Calu3 (cell line): ENCODE results near the gene FHIT. TPM values are rescaled to one million over a fixed set of nuclear protein-coding genes. Genes with fewer than 3 reads are reported as not detected.
"Not testable (repeated sequence)": the region's sequence is repeated elsewhere in the genome, so short reads cannot be mapped to it uniquely, and the experiment has no call there.

Experiments
- BruUV-seq: library from RNA; stranded (reverse); fragments of 400-500 nt; replicated peaks from 2 replicates; lab custom pipeline; 2021; lab: Mats Ljungman, UMichigan
- CTCF ChIA-PET: fragments of 300-600 bp; sonication (Branson Sonifier 250); formaldehyde crosslinking; loops from one replicate; lab custom pipeline; 2022; ENCODE audit warnings: antibody characterized with exemption; lab: Charles Lee
- DNase-seq: peaks from one replicate; pipeline ENCODE4 v3.0.0; 2022
- H3K27ac Mint-ChIP-seq: one replicate; pipeline ENCODE4 v1.8.0; 2022; ENCODE audit warnings: mixed read lengths; ENCODE audit not compliant: unreplicated experiment
- H3K27me3 Mint-ChIP-seq: one replicate; pipeline ENCODE4 v1.8.0; 2022; ENCODE audit warnings: mixed read lengths; ENCODE audit not compliant: unreplicated experiment
- H3K36me3 Mint-ChIP-seq: one replicate; pipeline ENCODE4 v1.8.0; 2022; ENCODE audit warnings: mild to moderate bottlenecking, moderate library complexity, mixed read lengths; ENCODE audit not compliant: insufficient read depth, unreplicated experiment
- H3K4me1 Mint-ChIP-seq: one replicate; pipeline ENCODE4 v1.8.0; 2022; ENCODE audit warnings: mild to moderate bottlenecking, low read depth, mixed read lengths; ENCODE audit not compliant: unreplicated experiment
- H3K4me3 Mint-ChIP-seq: one replicate; pipeline ENCODE4 v1.8.0; 2022; ENCODE audit warnings: mild to moderate bottlenecking, low read depth, moderate library complexity, mixed read lengths; ENCODE audit not compliant: unreplicated experiment
- H3K9me3 Mint-ChIP-seq: one replicate; pipeline ENCODE4 v1.8.0; 2022; ENCODE audit warnings: low read depth, mixed read lengths; ENCODE audit not compliant: unreplicated experiment
- intact Hi-C: fragments of 100-400 bp; cut with micrococcal nuclease; formaldehyde crosslinking; loops from one replicate; pipeline ENCODE4 v1.10.0; 2022; ENCODE audit not compliant: unreplicated experiment
- total RNA-seq: library from RNA; stranded (reverse); gene quantifications from 2 replicates; pipeline ENCODE4 v1.2.3, GENCODE V29; 2022
- TF ChIP-seq, protein P1 (sequence below): fragments of 200-600 bp; IDR thresholded peaks from one replicate; pipeline ENCODE4 v1.8.0; 2022; ENCODE audit warnings: antibody characterized with exemption; ENCODE audit not compliant: unreplicated experiment

Gene FHIT
- total RNA-seq, 1 experiment from 2014 or later = 6.2 TPM

DNA sequence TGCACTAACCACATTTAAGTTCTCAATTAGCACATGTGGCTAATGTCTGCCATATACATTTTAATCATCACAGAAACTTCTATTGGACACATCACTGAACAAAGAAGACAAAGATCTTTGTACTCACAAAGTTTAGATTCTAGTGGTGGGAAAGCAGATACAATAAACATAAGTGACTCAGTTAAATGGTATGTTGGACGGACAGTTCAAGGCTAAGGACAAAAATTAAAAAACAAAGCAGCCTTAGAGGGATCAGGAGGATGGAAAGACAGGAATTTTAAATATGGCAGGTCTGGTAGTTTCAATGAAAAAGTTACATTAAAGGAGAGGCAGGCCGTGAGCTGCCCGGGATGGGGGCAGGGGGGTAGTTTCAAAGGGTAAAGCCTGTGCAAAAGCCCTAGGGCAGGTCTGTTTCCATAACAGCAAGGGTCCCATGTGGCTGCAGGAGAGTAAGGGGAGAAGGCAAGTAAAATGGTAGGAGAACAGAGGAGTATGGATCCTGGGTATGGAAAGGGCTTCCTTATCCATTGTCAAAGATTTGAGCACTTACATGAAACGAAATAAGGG lies 220.7 kb downstream of the FHIT start:
- BruUV-seq = no TSS peak

GRCh38 chr3:61029194-61029593 lies 222.1 kb downstream of the FHIT start:
- H3K36me3 Mint-ChIP-seq = no peaks in the 10 kb centered on the region
- no peak overlapping the region for H3K4me3 Mint-ChIP-seq
- no peaks in the 10 kb centered on the region for H3K9me3 Mint-ChIP-seq
- no peaks in the 10 kb centered on the region for H3K27me3 Mint-ChIP-seq
- peaks cover 8% of the 10 kb centered on the region for H3K4me1 Mint-ChIP-seq
- intact Hi-C loops = no loop called here
- CTCF ChIA-PET = no interaction called here
- H3K27ac Mint-ChIP-seq = no peak overlapping the region
- TF ChIP-seq, protein P1, sequence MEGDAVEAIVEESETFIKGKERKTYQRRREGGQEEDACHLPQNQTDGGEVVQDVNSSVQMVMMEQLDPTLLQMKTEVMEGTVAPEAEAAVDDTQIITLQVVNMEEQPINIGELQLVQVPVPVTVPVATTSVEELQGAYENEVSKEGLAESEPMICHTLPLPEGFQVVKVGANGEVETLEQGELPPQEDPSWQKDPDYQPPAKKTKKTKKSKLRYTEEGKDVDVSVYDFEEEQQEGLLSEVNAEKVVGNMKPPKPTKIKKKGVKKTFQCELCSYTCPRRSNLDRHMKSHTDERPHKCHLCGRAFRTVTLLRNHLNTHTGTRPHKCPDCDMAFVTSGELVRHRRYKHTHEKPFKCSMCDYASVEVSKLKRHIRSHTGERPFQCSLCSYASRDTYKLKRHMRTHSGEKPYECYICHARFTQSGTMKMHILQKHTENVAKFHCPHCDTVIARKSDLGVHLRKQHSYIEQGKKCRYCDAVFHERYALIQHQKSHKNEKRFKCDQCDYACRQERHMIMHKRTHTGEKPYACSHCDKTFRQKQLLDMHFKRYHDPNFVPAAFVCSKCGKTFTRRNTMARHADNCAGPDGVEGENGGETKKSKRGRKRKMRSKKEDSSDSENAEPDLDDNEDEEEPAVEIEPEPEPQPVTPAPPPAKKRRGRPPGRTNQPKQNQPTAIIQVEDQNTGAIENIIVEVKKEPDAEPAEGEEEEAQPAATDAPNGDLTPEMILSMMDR = no peak
- no TSS peak for BruUV-seq
- DNase-seq = no peak

More for the DNA sequence above, 220.7 kb downstream of the FHIT start:
- no peaks in the 10 kb centered on the region for H3K27me3 Mint-ChIP-seq
- H3K9me3 Mint-ChIP-seq = no peaks in the 10 kb centered on the region
- intact Hi-C loops = no loop called here
- H3K4me3 Mint-ChIP-seq = no peak overlapping the region
- CTCF ChIA-PET = no interaction called here
- H3K36me3 Mint-ChIP-seq = no peaks in the 10 kb centered on the region
- TF ChIP-seq, protein P1 = no peak
- peaks cover 8% of the 10 kb centered on the region for H3K4me1 Mint-ChIP-seq
- DNase-seq = no peak
- H3K27ac Mint-ChIP-seq = no peak overlapping the region

DNA sequence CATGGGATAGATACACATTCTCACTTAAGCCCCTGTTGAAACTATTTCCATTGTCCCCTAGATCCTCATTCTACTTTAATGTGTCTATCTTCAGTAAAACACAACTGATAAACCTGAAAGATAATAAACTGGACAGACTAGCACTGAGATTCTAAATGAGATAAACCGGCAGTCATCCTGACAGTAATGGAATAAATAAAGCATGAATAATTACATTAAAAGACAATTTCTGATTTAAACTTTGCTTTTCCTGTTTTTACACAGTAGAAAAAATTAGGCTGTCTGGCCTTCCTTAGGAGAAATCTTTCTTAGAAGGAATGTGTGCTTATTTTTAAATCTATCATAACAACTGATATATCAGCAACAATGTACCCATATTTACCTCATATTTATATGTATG lies 232.4 kb downstream of the FHIT start:
- intact Hi-C loops = no loop called here
- DNase-seq = no peak
- no TSS peak for BruUV-seq
- CTCF ChIA-PET = no interaction called here
- no peaks in the 10 kb centered on the region for H3K27me3 Mint-ChIP-seq
- no peaks in the 10 kb centered on the region for H3K4me1 Mint-ChIP-seq
- no peak overlapping the region for H3K27ac Mint-ChIP-seq
- TF ChIP-seq, protein P1 = no peak
- H3K4me3 Mint-ChIP-seq = no peak overlapping the region
- no peaks in the 10 kb centered on the region for H3K9me3 Mint-ChIP-seq
- H3K36me3 Mint-ChIP-seq = no peaks in the 10 kb centered on the region

- H3K4me1 Mint-ChIP-seq, H3K4me3 Mint-ChIP-seq, BruUV-seq, H3K27ac Mint-ChIP-seq, H3K9me3 Mint-ChIP-seq, intact Hi-C loops, DNase-seq, H3K27me3 Mint-ChIP-seq, CTCF ChIA-PET, H3K36me3 Mint-ChIP-seq: not testable (repeated sequence)
These were observed 234.2 kb downstream of the FHIT start for GRCh38 chr3:61017028-61017427.

DNA sequence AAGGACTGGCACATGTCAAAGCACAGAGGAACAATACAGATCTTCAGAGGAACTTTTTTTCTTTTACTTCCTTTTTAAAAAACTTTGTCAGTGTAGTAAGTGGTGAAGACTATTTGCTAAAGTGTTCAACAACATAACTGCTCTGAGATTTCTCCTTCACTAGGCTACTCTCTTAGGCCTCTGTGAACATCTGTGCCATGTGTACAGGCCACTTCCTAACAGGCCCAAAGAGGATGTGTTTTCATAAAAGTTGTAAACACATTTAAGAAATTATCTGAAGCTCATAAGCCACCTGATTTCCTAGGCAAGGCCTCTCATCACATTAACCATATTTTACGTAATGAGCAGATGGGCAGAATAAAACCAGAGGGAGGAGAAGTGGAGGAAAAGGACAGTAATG lies 235.4 kb downstream of the FHIT start:
- Mint-ChIP-seq H3K4me1 (no peaks in the 10 kb centered on the region), H3K36me3 (no peaks in the 10 kb centered on the region), H3K9me3 (no peaks in the 10 kb centered on the region), H3K27ac (no peak overlapping the region), H3K27me3 (no peaks in the 10 kb centered on the region), H3K4me3 (no peak overlapping the region)
- DNase-seq = no peak
- TF ChIP-seq, protein P1 = no peak
- BruUV-seq = no TSS peak
- intact Hi-C loops = no loop called here
- CTCF ChIA-PET = no interaction called here
